ENCODE results near the gene POLR2L. TPM values are rescaled to one million over a fixed set of nuclear protein-coding genes. Genes with fewer than 3 reads are reported as not detected.

POLR2L gene
- total RNA-seq, 1 donor from 2014 or later, result 128 TPM

DNA sequence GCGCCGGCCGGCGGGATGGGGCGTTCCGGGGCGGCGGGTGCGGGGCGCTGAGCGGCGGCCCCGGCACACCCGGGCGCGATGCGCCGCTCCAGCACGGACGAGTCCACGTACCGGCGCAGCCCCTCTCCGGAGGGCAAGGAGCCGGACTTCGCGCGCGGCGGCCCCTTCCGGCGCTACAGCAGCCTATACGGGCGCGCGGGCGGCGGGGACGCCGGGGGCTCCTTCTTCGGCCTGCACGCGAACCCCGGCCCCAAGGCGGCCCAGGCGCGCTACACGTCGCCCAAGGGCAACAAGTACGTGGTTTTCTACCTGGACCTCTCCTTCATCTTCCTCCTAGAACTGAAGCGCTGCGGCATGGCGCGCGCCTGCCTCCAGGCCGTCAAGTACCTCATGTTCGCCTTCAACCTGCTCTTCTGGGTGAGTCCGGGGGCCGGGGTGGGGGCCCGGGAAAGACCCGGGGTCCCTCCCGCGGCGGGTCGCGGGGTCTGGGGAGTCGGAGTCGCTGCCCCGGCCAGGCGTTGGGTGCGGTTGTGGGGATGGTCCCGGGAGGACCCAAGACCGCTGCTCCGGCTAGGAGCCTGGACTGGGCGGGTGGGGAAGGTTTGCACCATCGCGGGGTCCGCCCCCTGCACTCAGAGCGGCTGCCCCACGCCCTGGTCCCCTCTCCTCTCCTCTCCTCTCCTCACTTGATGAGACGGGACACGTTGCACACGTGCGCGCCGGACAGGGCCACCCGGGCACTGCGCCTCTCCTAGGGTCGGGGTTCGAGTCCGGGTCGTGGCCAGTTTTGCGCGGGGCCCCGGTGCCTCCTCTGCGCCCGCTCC lies 7.8 kb upstream of the POLR2L start:
- Mint-ChIP-seq H3K27ac (ENCODE audit: unreplicated experiment) (no peak overlapping the region), H3K36me3 (ENCODE audit: low read depth) (no peaks in the 10 kb centered on the region), H3K9me3 (no peaks in the 10 kb centered on the region), H3K4me1 (peaks cover 5% of the 10 kb centered on the region), H3K27me3 (ENCODE audit: low read depth) (peaks cover 23% of the 10 kb centered on the region), H3K4me3 (peak overlapping the region; percentile 65)
- no peak for DNase-seq (ENCODE audit: low read depth, low spot score)
- TF ChIP-seq, protein P1, sequence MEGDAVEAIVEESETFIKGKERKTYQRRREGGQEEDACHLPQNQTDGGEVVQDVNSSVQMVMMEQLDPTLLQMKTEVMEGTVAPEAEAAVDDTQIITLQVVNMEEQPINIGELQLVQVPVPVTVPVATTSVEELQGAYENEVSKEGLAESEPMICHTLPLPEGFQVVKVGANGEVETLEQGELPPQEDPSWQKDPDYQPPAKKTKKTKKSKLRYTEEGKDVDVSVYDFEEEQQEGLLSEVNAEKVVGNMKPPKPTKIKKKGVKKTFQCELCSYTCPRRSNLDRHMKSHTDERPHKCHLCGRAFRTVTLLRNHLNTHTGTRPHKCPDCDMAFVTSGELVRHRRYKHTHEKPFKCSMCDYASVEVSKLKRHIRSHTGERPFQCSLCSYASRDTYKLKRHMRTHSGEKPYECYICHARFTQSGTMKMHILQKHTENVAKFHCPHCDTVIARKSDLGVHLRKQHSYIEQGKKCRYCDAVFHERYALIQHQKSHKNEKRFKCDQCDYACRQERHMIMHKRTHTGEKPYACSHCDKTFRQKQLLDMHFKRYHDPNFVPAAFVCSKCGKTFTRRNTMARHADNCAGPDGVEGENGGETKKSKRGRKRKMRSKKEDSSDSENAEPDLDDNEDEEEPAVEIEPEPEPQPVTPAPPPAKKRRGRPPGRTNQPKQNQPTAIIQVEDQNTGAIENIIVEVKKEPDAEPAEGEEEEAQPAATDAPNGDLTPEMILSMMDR (conservative IDR thresholded peaks at IDR 0.05), result no peak

DNA sequence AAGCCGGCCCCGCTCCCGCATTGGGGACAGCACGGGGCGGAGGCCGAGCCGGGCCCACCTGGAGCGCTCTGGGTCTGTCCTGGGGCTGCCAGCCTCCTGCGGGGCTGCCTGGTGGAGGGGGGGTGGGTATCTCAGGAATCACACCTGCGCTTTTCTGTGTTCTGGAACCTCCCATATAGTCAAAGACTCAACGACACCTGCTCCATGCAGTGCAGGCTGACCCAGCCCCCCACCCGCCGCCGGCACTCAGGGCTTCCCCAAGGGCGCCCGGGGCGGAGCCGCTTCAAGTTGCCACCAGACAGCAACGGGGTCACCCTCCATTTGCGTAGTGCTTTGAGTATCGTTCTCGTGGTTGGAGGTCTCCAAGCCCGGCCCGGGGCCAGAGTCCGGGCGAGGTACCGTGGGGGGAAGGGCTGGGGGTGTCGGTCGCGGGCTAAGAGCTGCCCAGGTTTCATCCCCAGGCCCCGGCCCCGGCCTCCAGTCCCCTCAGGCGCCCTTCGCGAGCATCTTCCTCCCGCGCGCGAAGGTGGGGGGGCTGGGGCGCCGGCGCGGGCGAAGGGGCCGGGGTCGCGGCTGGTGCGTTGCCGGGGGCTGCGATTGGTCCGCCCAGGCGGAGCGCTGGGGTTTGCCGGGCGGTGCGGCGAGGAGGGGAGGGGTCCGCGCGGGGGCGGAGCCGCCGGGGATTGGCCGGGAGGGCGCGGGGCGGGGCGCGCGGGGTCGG lies 6.9 kb upstream of the POLR2L start:
- peaks cover 24% of the 10 kb centered on the region for H3K27me3 Mint-ChIP-seq (ENCODE audit: low read depth)
- peak; percentile 71 for DNase-seq (ENCODE audit: low read depth, low spot score)
- peaks cover 6% of the 10 kb centered on the region for H3K4me1 Mint-ChIP-seq
- H3K4me3 Mint-ChIP-seq, result no peak overlapping the region
- TF ChIP-seq, protein P1 (conservative IDR thresholded peaks at IDR 0.05), result no peak
- H3K27ac Mint-ChIP-seq (ENCODE audit: unreplicated experiment), result no peak overlapping the region
- no peaks in the 10 kb centered on the region for H3K9me3 Mint-ChIP-seq
- no peaks in the 10 kb centered on the region for H3K36me3 Mint-ChIP-seq (ENCODE audit: low read depth)

DNA sequence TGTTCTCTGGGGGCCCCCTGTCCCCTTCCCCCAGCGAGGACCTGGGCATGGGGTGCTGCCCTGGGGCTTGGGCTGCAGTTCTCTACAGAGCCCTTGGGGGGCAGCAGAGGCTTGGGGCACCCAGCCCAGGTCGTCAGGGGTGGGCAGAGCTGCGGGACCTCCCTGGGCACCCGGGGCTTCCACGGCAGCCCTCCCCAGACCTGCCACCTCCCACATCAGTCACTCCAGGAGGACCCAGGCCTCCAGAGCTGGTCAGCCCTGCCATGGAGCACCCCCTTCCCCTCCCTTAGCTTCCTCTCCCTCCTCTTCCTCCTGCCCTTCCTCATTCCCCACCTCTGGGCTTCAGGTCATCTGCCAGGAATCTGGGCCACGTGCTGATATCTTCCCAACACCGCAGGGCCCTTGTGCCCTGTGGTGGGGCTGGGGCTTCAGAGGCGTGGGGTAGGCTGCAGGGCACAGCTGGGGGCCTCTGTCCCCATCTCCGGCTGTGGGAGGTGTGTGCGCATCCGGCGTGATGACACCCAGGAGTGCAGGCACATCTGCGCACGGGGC lies 6.1 kb upstream of the POLR2L start:
- no peaks in the 10 kb centered on the region for H3K36me3 Mint-ChIP-seq (ENCODE audit: low read depth)
- TF ChIP-seq, protein P1 (conservative IDR thresholded peaks at IDR 0.05), result peak; percentile 72
- H3K27ac Mint-ChIP-seq (ENCODE audit: unreplicated experiment), result no peak overlapping the region
- H3K9me3 Mint-ChIP-seq, result no peaks in the 10 kb centered on the region
- H3K4me3 Mint-ChIP-seq, result peak overlapping the region; percentile 72
- no peak for DNase-seq (ENCODE audit: low read depth, low spot score)
- H3K27me3 Mint-ChIP-seq (ENCODE audit: low read depth), result peaks cover 28% of the 10 kb centered on the region
- H3K4me1 Mint-ChIP-seq, result peaks cover 6% of the 10 kb centered on the region

DNA sequence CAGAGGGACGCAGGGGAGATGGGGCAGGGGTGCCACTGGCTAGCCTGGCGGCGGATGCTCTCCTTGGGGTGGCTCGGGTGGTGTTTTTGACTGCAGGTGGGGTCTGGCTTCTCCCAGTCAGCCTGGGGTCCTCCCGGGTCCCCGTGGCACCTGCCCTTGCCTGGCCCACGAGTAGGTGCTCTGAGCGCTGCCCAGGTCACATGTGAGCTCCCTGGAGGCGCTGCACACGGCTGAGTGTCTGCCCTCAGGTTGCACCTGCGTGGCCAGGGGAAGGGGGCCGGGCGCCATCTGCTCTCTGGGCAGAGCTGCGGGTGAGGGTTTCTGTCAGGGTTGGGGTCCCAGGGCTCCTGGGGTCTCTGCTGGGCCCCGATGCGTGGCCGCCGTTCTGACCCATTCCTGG lies 5.5 kb upstream of the POLR2L start:
- H3K4me3 Mint-ChIP-seq, result no peak overlapping the region
- H3K36me3 Mint-ChIP-seq (ENCODE audit: low read depth), result no peaks in the 10 kb centered on the region
- no peaks in the 10 kb centered on the region for H3K9me3 Mint-ChIP-seq
- H3K4me1 Mint-ChIP-seq, result peaks cover 6% of the 10 kb centered on the region
- TF ChIP-seq, protein P1 (conservative IDR thresholded peaks at IDR 0.05), result no peak
- H3K27ac Mint-ChIP-seq (ENCODE audit: unreplicated experiment), result no peak overlapping the region
- DNase-seq (ENCODE audit: low read depth, low spot score), result no peak
- H3K27me3 Mint-ChIP-seq (ENCODE audit: low read depth), result peaks cover 31% of the 10 kb centered on the region

DNA sequence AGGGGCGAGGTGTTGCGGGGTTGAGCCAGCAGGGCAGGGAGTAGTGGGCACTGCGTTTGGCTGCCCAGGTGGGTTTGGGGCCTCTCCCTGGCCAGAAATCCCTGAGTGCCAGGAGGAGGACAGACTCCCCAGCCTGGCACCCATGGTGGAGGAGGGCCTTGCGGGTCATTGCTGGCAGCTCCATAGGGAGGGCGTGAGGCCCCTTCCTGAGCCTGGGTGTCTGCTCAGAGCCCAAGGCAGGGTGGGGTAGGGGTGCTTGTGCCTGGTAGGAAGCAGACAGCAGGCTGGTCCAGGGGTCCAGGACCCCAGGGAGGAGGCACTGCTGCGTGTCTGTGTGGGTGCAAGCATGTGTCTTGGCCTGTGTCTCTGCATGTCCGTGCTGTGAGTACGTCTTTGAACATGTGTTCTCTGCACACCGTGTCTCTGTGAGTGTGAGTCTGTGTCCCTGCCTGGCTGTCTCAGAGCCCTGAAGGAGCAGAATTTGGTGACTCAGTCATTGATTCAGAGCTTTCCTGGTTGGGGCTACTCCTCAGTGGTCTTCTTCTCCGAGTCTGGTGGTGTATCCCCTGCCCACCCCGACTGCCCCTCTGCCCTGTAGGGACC lies 4.3 kb upstream of the POLR2L start:
- TF ChIP-seq, protein P1 (conservative IDR thresholded peaks at IDR 0.05), result no peak
- H3K4me1 Mint-ChIP-seq, result peaks cover 6% of the 10 kb centered on the region
- no peak overlapping the region for H3K27ac Mint-ChIP-seq (ENCODE audit: unreplicated experiment)
- peak overlapping the region; percentile 79 for H3K4me3 Mint-ChIP-seq
- no peak for DNase-seq (ENCODE audit: low read depth, low spot score)
- no peaks in the 10 kb centered on the region for H3K36me3 Mint-ChIP-seq (ENCODE audit: low read depth)
- H3K27me3 Mint-ChIP-seq (ENCODE audit: low read depth), result peaks cover 25% of the 10 kb centered on the region
- no peaks in the 10 kb centered on the region for H3K9me3 Mint-ChIP-seq
